Mucosa of gallbladder (tissue), 1 donor: Measurements from ENCODE around the gene SLC44A1. TPM values are rescaled to one million over a fixed set of nuclear protein-coding genes. Genes with fewer than 3 reads are reported as not detected.
A peak's percentile ranks its signal among the peaks of the same experiment; 100 is the strongest.

ENCODE experiments used
- DNase-seq: peaks from one replicate; pipeline ENCODE4 v3.0.0-alpha.2; 2020; ENCODE audit warnings: low spot score
- total RNA-seq: library from RNA; stranded (reverse); gene quantifications from one replicate; pipeline ENCODE4 v1.2.1, GENCODE V29; 2021
- donor health status: DM: no; HTN: no; CAD: no.

The SLC44A1 gene
- total RNA-seq, 1 donor from 2014 or later, result 69.1 TPM

- DNase-seq, result no peak
Observed at GRCh38 chr9:105333076-105333475, 88.6 kb downstream of the SLC44A1 start.

- no peak for DNase-seq
Observed at GRCh38 chr9:105333811-105334210, 89.4 kb downstream of the SLC44A1 start.

- DNase-seq, result no peak
Observed at GRCh38 chr9:105338308-105338707, 93.9 kb downstream of the SLC44A1 start.

- no peak for DNase-seq
Observed at GRCh38 chr9:105339849-105340248, 95.4 kb downstream of the SLC44A1 start.

- DNase-seq, result no peak
Observed at GRCh38 chr9:105341434-105342146, 97.1 kb downstream of the SLC44A1 start.

GRCh38 chr9:105342147-105342505 lies 97.7 kb downstream of the SLC44A1 start:
- DNase-seq, result no peak

- no peak for DNase-seq
Observed at GRCh38 chr9:105344283-105344682, 99.8 kb downstream of the SLC44A1 start.

GRCh38 chr9:105345626-105346025 lies 101.2 kb downstream of the SLC44A1 start:
- no peak for DNase-seq

GRCh38 chr9:105346273-105346672 lies 101.8 kb downstream of the SLC44A1 start:
- peak; percentile 43 for DNase-seq

- DNase-seq, result no peak
Observed at GRCh38 chr9:105354448-105354847, 110.0 kb downstream of the SLC44A1 start.

- DNase-seq, result no peak
Observed at GRCh38 chr9:105355781-105356180, 111.3 kb downstream of the SLC44A1 start.

GRCh38 chr9:105357937-105358336 lies 113.5 kb downstream of the SLC44A1 start:
- DNase-seq, result no peak

- DNase-seq, result no peak
Observed at GRCh38 chr9:105359892-105360291, 115.4 kb downstream of the SLC44A1 start.

GRCh38 chr9:105360344-105360743 lies 115.9 kb downstream of the SLC44A1 start:
- DNase-seq, result no peak

- DNase-seq, result no peak
Observed at GRCh38 chr9:105361873-105362272, 117.4 kb downstream of the SLC44A1 start.

- no peak for DNase-seq
Observed at GRCh38 chr9:105362470-105362869, 118.0 kb downstream of the SLC44A1 start.

GRCh38 chr9:105363837-105364236 lies 119.4 kb downstream of the SLC44A1 start:
- no peak for DNase-seq

GRCh38 chr9:105369911-105370310 lies 125.5 kb downstream of the SLC44A1 start:
- no peak for DNase-seq

- no peak for DNase-seq
Observed at GRCh38 chr9:105373723-105374122, 129.3 kb downstream of the SLC44A1 start.

- DNase-seq, result no peak
Observed at GRCh38 chr9:105375323-105375722, 130.9 kb downstream of the SLC44A1 start.

GRCh38 chr9:105376893-105377292 lies 132.4 kb downstream of the SLC44A1 start:
- no peak for DNase-seq

- peak; percentile 19 for DNase-seq
Observed at GRCh38 chr9:105385381-105385985, 141.0 kb downstream of the SLC44A1 start.

GRCh38 chr9:105389796-105390195 lies 145.3 kb downstream of the SLC44A1 start:
- DNase-seq, result no peak

- DNase-seq, result no peak
Observed at GRCh38 chr9:105390871-105391270, 146.4 kb downstream of the SLC44A1 start.
